Measurements from ENCODE around the gene PUM1. TPM values are rescaled to one million over a fixed set of nuclear protein-coding genes. Genes with fewer than 3 reads are reported as not detected.
"Not testable (repeated sequence)": the region's sequence is repeated elsewhere in the genome, so short reads cannot be mapped to it uniquely, and the experiment has no call there.

Gene PUM1
- total and polyA plus RNA-seq, 2 donors (not counting 1 experiment from before 2014, with no cell fraction given) = 59.3 to 70.5 TPM

GRCh38 chr1:31042656-31043055 lies 22.9 kb downstream of the PUM1 start:
- Histone ChIP-seq H2AFZ (ENCODE audit: low read length) (no peak overlapping the region), H3K9me3 (ENCODE audit: control insufficient read depth, insufficient read depth, low read depth, low read length) (no peaks in the 10 kb centered on the region), H3K27ac (ENCODE audit: insufficient read depth, low read length) (no peak overlapping the region), H3K4me2 (ENCODE audit: extremely low read depth, insufficient read depth, low read length) (no peak overlapping the region), H3K4me1 (ENCODE audit: control insufficient read depth, extremely low read depth, insufficient read depth, low read length) (peaks cover 9% of the 10 kb centered on the region), H3K36me3 (ENCODE audit: control insufficient read depth, insufficient read depth, low read length) (peaks cover 6% of the 10 kb centered on the region), H3K27me3 (ENCODE audit: control insufficient read depth, insufficient read depth, low read length) (no peaks in the 10 kb centered on the region), H3K4me3 (replicated peaks in 1 of 4; ENCODE audit: control extremely low read depth in 1 of 4, insufficient read depth in 1 of 4, low read depth in 3 of 4, low read length in 4 of 4) (no peak overlapping the region), H3K9ac (ENCODE audit: insufficient read depth, low read length) (no peak overlapping the region), H3K79me2 (ENCODE audit: control insufficient read depth, insufficient read depth, low read length) (peaks cover 86% of the 10 kb centered on the region), H4K20me1 (ENCODE audit: control insufficient read depth, extremely low read depth, insufficient read depth, low read length) (peaks cover 1% of the 10 kb centered on the region)
- no peak for DNase-seq (ENCODE audit: low read depth in 2 of 2)
- no peak for TF ChIP-seq CTCF (conservative IDR thresholded peaks at IDR 0.05 in 1 of 2, IDR thresholded peaks at IDR 0.05 in 1 of 2; ENCODE audit: low read depth in 1 of 2, low read length in 2 of 2)
- no peak for TF ChIP-seq EZH2 (IDR thresholded peaks at IDR 0.05; ENCODE audit: low read length, missing control alignments)

- TF ChIP-seq CTCF (conservative IDR thresholded peaks at IDR 0.05 in 1 of 2, IDR thresholded peaks at IDR 0.05 in 1 of 2; ENCODE audit: low read depth in 1 of 2, low read length in 2 of 2) (no peak), EZH2 (IDR thresholded peaks at IDR 0.05; ENCODE audit: low read length, missing control alignments) (no peak)
- H3K36me3 ChIP-seq (ENCODE audit: control insufficient read depth, insufficient read depth, low read length) = peaks cover 4% of the 10 kb centered on the region
Observed at GRCh38 chr1:31041529-31041928, 24.0 kb downstream of the PUM1 start.

GRCh38 chr1:31040038-31040437 lies 25.5 kb downstream of the PUM1 start:
- DNase-seq (ENCODE audit: low read depth in 2 of 2) = no peak
- H3K79me2 ChIP-seq (ENCODE audit: control insufficient read depth, insufficient read depth, low read length) = peaks cover 87% of the 10 kb centered on the region
- H3K27me3 ChIP-seq (ENCODE audit: control insufficient read depth, insufficient read depth, low read length) = no peaks in the 10 kb centered on the region
- no peak overlapping the region for H3K4me2 ChIP-seq (ENCODE audit: extremely low read depth, insufficient read depth, low read length)
- no peaks in the 10 kb centered on the region for H3K9me3 ChIP-seq (ENCODE audit: control insufficient read depth, insufficient read depth, low read depth, low read length)
- H4K20me1 ChIP-seq (ENCODE audit: control insufficient read depth, extremely low read depth, insufficient read depth, low read length) = peaks cover 1% of the 10 kb centered on the region
- H3K4me1 ChIP-seq (ENCODE audit: control insufficient read depth, extremely low read depth, insufficient read depth, low read length) = peaks cover 12% of the 10 kb centered on the region
- no peak overlapping the region for H2AFZ ChIP-seq (ENCODE audit: low read length)
- no peak overlapping the region for H3K4me3 ChIP-seq (replicated peaks in 1 of 4; ENCODE audit: control extremely low read depth in 1 of 4, insufficient read depth in 1 of 4, low read depth in 3 of 4, low read length in 4 of 4)
- no peak overlapping the region for H3K27ac ChIP-seq (ENCODE audit: insufficient read depth, low read length)
- TF ChIP-seq EZH2 (IDR thresholded peaks at IDR 0.05; ENCODE audit: low read length, missing control alignments) (no peak), CTCF (conservative IDR thresholded peaks at IDR 0.05 in 1 of 2, IDR thresholded peaks at IDR 0.05 in 1 of 2; ENCODE audit: low read depth in 1 of 2, low read length in 2 of 2) (no peak)
- no peak overlapping the region for H3K9ac ChIP-seq (ENCODE audit: insufficient read depth, low read length)
- H3K36me3 ChIP-seq (ENCODE audit: control insufficient read depth, insufficient read depth, low read length) = peaks cover 6% of the 10 kb centered on the region

More at GRCh38 chr1:31041529-31041928, 24.0 kb downstream of the PUM1 start:
- Histone ChIP-seq H3K9me3 (ENCODE audit: control insufficient read depth, insufficient read depth, low read depth, low read length) (no peaks in the 10 kb centered on the region), H4K20me1 (ENCODE audit: control insufficient read depth, extremely low read depth, insufficient read depth, low read length) (peaks cover 1% of the 10 kb centered on the region), H3K27me3 (ENCODE audit: control insufficient read depth, insufficient read depth, low read length) (no peaks in the 10 kb centered on the region), H3K79me2 (ENCODE audit: control insufficient read depth, insufficient read depth, low read length) (peaks cover 86% of the 10 kb centered on the region), H3K4me3 (replicated peaks in 1 of 4; ENCODE audit: control extremely low read depth in 1 of 4, insufficient read depth in 1 of 4, low read depth in 3 of 4, low read length in 4 of 4) (no peak overlapping the region), H3K4me1 (ENCODE audit: control insufficient read depth, extremely low read depth, insufficient read depth, low read length) (peaks cover 11% of the 10 kb centered on the region), H3K27ac (ENCODE audit: insufficient read depth, low read length) (no peak overlapping the region), H2AFZ (ENCODE audit: low read length) (no peak overlapping the region), H3K4me2 (ENCODE audit: extremely low read depth, insufficient read depth, low read length) (no peak overlapping the region), H3K9ac (ENCODE audit: insufficient read depth, low read length) (no peak overlapping the region)
- DNase-seq (ENCODE audit: low read depth in 2 of 2) = no peak

- not testable (repeated sequence) for H3K4me3 ChIP-seq (replicated peaks in 1 of 4; ENCODE audit: control extremely low read depth in 1 of 4, insufficient read depth in 1 of 4, low read depth in 3 of 4, low read length in 4 of 4); H3K36me3 ChIP-seq (ENCODE audit: control insufficient read depth, insufficient read depth, low read length); H3K9ac ChIP-seq (ENCODE audit: insufficient read depth, low read length); H3K4me2 ChIP-seq (ENCODE audit: extremely low read depth, insufficient read depth, low read length); H3K9me3 ChIP-seq (ENCODE audit: control insufficient read depth, insufficient read depth, low read depth, low read length); H2AFZ ChIP-seq (ENCODE audit: low read length); H3K27ac ChIP-seq (ENCODE audit: insufficient read depth, low read length); H3K27me3 ChIP-seq (ENCODE audit: control insufficient read depth, insufficient read depth, low read length); DNase-seq (ENCODE audit: low read depth in 2 of 2); H4K20me1 ChIP-seq (ENCODE audit: control insufficient read depth, extremely low read depth, insufficient read depth, low read length)
- H3K79me2 ChIP-seq (ENCODE audit: control insufficient read depth, insufficient read depth, low read length) = peaks cover 90% of the 10 kb centered on the region
- H3K4me1 ChIP-seq (ENCODE audit: control insufficient read depth, extremely low read depth, insufficient read depth, low read length) = peaks cover 12% of the 10 kb centered on the region
Observed at GRCh38 chr1:31038935-31039334, 26.6 kb downstream of the PUM1 start.
